ENCODE data around the gene VIPR2.
"Not testable (repeated sequence)": the region's sequence is repeated elsewhere in the genome, so short reads cannot be mapped to it uniquely, and the experiment has no call there.

The VIPR2 gene

DNA sequence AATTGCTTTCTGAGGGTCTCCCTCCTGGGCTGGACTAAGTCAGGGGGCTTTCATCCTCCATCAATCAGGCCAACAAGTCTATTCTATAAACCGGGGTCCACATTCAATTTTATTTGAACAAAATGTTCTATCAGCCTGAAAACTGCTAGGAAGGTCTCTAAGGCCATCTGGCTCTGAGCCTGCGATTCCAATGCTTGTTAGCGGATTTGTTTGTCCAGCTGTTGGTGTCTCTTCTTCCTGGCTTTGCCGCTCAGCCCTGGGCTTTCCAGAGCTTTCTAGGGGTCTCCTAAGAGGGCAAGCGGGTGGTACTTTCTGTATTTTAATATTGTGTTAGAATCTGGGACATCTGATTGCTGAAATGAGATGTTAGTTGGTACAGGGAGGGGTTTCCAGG is 136.7 kb downstream of the VIPR2 start:
- no peak for TF ChIP-seq ZFX (IDR thresholded peaks at IDR 0.05)
- TF ChIP-seq CTCF (conservative IDR thresholded peaks at IDR 0.05) = no peak
- no peak overlapping the region; the same call in 1 of the 2 replicates for H3K27ac ChIP-seq

GRCh38 chr7:159007364-159007995 is 137.2 kb downstream of the VIPR2 start:
- TF ChIP-seq ZFX (IDR thresholded peaks at IDR 0.05) = no peak
- no peak for TF ChIP-seq CTCF (conservative IDR thresholded peaks at IDR 0.05)
- H3K27ac ChIP-seq = no peak overlapping the region; the same call in 1 of the 2 replicates

DNA sequence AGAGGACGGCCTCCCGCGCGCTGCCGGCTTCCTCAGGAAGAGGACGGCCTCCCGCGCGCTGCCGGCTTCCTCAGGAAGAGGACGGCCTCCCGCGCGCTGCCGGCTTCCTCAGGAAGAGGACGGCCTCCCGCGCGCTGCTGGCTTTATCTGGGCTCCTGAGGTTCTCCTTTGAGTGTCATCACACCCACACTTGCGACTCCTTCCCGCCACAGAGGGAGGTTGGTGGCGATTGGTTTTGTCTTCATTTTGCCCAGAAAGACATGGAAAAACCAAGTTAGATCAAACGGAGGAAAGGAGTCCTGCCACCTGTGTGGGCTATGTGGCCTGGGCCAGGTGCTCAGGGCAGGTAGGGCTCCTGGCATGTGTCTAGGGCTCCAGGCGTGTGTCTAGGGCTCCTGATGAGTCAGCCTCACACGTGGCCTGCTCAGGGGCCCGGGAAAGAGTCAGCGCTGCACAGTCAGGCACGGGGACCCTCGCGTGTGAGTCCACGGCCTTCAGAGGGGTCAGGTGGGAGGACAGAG is 138.0 kb downstream of the VIPR2 start:
- TF ChIP-seq CTCF (conservative IDR thresholded peaks at IDR 0.05) (no peak), ZFX (IDR thresholded peaks at IDR 0.05) (no peak)
- H3K27ac ChIP-seq = no peak overlapping the region

DNA sequence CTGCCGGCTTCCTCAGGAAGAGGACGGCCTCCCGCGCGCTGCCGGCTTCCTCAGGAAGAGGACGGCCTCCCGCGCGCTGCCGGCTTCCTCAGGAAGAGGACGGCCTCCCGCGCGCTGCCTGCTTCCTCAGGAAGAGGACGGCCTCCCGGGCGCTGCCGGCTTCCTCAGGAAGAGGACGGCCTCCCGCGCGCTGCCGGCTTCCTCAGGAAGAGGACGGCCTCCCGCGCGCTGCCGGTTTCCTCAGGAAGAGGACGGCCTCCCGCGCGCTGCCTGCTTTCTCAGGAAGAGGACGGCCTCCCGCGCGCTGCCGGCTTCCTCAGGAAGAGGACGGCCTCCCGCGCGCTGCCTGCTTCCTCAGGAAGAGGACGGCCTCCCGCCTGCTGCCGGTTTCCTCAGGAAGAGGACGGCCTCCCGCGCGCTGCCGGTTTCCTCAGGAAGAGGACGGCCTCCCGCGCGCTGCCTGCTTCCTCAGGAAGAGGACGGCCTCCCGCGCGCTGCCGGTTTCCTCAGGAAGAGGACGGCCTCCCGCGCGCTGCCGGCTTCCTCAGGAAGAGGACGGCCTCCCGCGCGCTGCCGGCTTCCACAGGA is 138.6 kb downstream of the VIPR2 start:
- H3K27ac ChIP-seq = not testable (repeated sequence)

DNA sequence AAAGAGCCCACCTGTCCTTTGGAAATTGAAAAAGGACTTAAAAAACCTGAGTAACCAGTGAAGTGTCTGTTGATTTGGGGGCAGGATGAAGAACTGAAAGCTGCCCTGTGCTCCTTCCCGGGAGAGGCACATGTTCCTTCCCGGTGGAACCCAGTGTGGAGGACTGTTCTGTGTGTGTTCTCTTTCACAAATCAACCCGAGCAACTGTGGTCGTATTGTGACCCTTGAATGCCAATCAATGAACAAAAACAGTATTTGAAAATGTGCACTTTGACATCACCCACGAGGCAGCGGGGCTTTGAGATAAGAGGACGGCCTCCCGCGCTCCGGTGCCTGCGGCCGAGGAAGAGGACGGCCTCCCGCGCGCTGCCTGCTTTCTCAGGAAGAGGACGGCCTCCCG is 139.0 kb downstream of the VIPR2 start:
- TF ChIP-seq CTCF (conservative IDR thresholded peaks at IDR 0.05) (no peak), ZFX (IDR thresholded peaks at IDR 0.05) (no peak)
- no peak overlapping the region for H3K27ac ChIP-seq

GRCh38 chr7:159004411-159004810 is 140.3 kb downstream of the VIPR2 start:
- TF ChIP-seq ZFX (IDR thresholded peaks at IDR 0.05) = no peak
- TF ChIP-seq CTCF (conservative IDR thresholded peaks at IDR 0.05) = no peak
- no peak overlapping the region for H3K27ac ChIP-seq

GRCh38 chr7:159001811-159002210 is 142.9 kb downstream of the VIPR2 start:
- TF ChIP-seq ZFX (IDR thresholded peaks at IDR 0.05) = no peak
- TF ChIP-seq CTCF (conservative IDR thresholded peaks at IDR 0.05) = no peak
- H3K27ac ChIP-seq = no peak overlapping the region
